C4-2B (cell line): Measurements from ENCODE around the gene RHCE.
"Not testable (repeated sequence)": the region's sequence is repeated elsewhere in the genome, so short reads cannot be mapped to it uniquely, and the experiment has no call there.

Experiments
- CTCF ChIP-seq: fragments of 450-650 bp; conservative IDR thresholded peaks from 2 replicates; pipeline ENCODE4 v1.5.1; 2017; ENCODE audit warnings: mild to moderate bottlenecking
- ZFX ChIP-seq: fragments of 450-650 bp; IDR thresholded peaks from 2 replicates; pipeline ENCODE4 v1.6.1; 2017

- TF ChIP-seq CTCF: peak; percentile 32
- not testable (repeated sequence) for TF ChIP-seq ZFX
Observed at GRCh38 chr1:25402947-25403803, 17.4 kb downstream of the RHCE start.
